ENCODE results near the gene WDR89.

WDR89 gene

DNA sequence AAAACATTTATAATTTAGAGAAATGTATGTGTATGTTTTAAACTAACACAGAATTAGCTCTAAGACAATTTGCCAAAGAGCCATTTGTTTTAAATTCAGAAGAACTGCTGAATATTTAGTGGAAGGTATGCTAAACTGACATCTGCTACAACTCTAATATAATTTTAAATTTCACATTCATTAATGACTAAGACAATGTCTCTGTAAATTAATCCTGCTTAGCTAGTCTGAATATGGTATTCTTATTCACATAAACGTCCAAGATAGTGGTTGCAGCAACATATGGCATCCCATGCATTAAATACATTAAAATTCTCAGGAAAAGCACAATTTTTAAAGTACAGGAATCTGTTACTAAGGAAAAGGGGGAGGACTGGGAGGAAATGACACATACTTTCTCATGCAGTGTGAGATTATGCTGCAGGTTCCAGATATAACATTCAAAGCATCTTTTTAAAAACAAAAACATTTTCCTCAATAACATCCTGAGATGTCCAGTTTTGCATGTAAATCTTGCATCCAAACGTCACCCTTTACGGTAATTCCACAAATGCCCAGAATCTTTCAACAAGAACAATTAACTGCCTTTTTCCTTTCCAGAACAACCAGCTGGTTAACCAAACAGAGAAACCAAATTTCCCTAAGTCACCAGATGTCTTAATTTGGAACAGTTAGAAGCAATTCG is 26.9 kb downstream of the WDR89 start:
- no peaks in the 10 kb centered on the region for H3F3A ChIP-seq (ENCODE audit: insufficient read depth)
- no peaks in the 10 kb centered on the region for H3K27me3 ChIP-seq (ENCODE audit: low read length)
- peaks cover 5% of the 10 kb centered on the region; the same call in 1 of the 2 replicates for H3K36me3 ChIP-seq (ENCODE audit: low read length)
- no peak overlapping the region for H3K4me2 ChIP-seq (ENCODE audit: low read depth, low read length, poor library complexity, severe bottlenecking)
- no peaks in the 10 kb centered on the region for H3K9me2 ChIP-seq (replicated peaks; ENCODE audit: insufficient read depth, low read length)
- no peak overlapping the region for H3K27ac ChIP-seq (ENCODE audit: low read depth, low read length)
- peaks cover 71% of the 10 kb centered on the region for H3K79me2 ChIP-seq (ENCODE audit: insufficient read depth, low read length)
- no peaks in the 10 kb centered on the region for H3K9me3 ChIP-seq (ENCODE audit: insufficient read depth, low read length)
- no peaks in the 10 kb centered on the region for H4K20me1 ChIP-seq (ENCODE audit: low read depth, low read length)
- H3K9ac ChIP-seq (ENCODE audit: low read length) = no peak overlapping the region
- no peak overlapping the region for H3K4me3 ChIP-seq (ENCODE audit: insufficient read depth, low read length, poor library complexity, severe bottlenecking)
- H2AFZ ChIP-seq (ENCODE audit: low read depth, low read length, severe bottlenecking) = no peak overlapping the region
- TF ChIP-seq, protein P1, sequence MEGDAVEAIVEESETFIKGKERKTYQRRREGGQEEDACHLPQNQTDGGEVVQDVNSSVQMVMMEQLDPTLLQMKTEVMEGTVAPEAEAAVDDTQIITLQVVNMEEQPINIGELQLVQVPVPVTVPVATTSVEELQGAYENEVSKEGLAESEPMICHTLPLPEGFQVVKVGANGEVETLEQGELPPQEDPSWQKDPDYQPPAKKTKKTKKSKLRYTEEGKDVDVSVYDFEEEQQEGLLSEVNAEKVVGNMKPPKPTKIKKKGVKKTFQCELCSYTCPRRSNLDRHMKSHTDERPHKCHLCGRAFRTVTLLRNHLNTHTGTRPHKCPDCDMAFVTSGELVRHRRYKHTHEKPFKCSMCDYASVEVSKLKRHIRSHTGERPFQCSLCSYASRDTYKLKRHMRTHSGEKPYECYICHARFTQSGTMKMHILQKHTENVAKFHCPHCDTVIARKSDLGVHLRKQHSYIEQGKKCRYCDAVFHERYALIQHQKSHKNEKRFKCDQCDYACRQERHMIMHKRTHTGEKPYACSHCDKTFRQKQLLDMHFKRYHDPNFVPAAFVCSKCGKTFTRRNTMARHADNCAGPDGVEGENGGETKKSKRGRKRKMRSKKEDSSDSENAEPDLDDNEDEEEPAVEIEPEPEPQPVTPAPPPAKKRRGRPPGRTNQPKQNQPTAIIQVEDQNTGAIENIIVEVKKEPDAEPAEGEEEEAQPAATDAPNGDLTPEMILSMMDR (IDR thresholded peaks at IDR 0.05; ENCODE audit: insufficient read depth, low read length, poor library complexity, severe bottlenecking) = no peak
- no peak for TF ChIP-seq EZH2phosphoT487 (conservative IDR thresholded peaks at IDR 0.05; ENCODE audit: low read length)

DNA sequence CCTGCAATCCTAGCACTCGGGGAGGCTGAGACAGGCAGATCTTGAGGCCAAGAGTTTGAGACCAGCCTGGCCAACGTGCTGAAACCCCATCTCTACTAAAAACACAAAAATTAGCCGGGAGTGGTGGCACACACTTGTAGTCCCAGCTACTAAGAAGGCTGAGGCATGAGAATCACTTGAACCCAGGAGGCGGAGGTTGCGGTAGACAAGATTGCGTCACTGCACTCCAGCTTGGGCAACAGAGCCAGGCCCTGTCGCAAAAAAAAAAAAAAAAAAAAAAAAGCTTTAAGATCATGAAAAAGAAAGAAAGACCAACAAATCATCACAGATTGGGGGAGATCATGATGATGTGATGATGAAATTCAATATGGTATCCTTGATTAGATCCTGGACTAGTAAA is 30.6 kb downstream of the WDR89 start:
- no peak for TF ChIP-seq EZH2phosphoT487 (conservative IDR thresholded peaks at IDR 0.05; ENCODE audit: low read length)
- TF ChIP-seq, protein P1 (IDR thresholded peaks at IDR 0.05; ENCODE audit: insufficient read depth, low read length, poor library complexity, severe bottlenecking) = no peak
- H3K36me3 ChIP-seq (ENCODE audit: low read length) = no peaks in the 10 kb centered on the region; the same call in 1 of the 2 replicates

DNA sequence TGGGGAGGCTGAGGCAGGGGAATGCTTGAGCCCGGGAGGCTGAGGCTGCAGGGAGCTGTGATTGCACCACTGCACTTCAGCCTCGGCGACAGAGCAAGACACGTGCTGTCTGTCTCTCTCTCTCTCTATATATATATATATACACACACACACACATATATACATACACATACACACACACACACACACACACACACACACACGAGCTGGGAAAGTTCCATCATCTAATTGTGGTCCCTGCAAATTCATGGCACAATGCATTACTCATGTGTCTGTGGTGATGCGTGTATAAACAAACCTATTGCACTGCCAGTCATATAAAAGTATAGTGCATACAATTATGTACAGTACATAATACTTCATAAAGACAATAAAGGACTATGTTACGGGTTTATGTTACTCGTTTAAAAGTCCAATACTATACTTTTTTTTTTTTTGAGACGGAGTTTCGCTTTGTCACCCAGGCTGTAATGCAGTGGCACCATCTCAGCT is 36.6 kb downstream of the WDR89 start:
- Histone ChIP-seq H4K20me1 (ENCODE audit: low read depth, low read length) (no peaks in the 10 kb centered on the region), H3K36me3 (ENCODE audit: low read length) (no peaks in the 10 kb centered on the region), H3K4me2 (ENCODE audit: low read depth, low read length, poor library complexity, severe bottlenecking) (no peak overlapping the region), H3K79me2 (ENCODE audit: insufficient read depth, low read length) (peaks cover 35% of the 10 kb centered on the region), H3K9me3 (ENCODE audit: insufficient read depth, low read length) (no peaks in the 10 kb centered on the region), H3F3A (ENCODE audit: insufficient read depth) (no peaks in the 10 kb centered on the region), H3K27ac (ENCODE audit: low read depth, low read length) (no peak overlapping the region), H2AFZ (ENCODE audit: low read depth, low read length, severe bottlenecking) (no peak overlapping the region), H3K9ac (ENCODE audit: low read length) (no peak overlapping the region), H3K9me2 (replicated peaks; ENCODE audit: insufficient read depth, low read length) (no peaks in the 10 kb centered on the region), H3K27me3 (ENCODE audit: low read length) (no peaks in the 10 kb centered on the region), H3K4me3 (ENCODE audit: insufficient read depth, low read length, poor library complexity, severe bottlenecking) (no peak overlapping the region)
- TF ChIP-seq EZH2phosphoT487 (conservative IDR thresholded peaks at IDR 0.05; ENCODE audit: low read length) = no peak
- TF ChIP-seq, protein P1 (IDR thresholded peaks at IDR 0.05; ENCODE audit: insufficient read depth, low read length, poor library complexity, severe bottlenecking) = no peak

More for the DNA sequence above, 30.6 kb downstream of the WDR89 start:
- H2AFZ ChIP-seq (ENCODE audit: low read depth, low read length, severe bottlenecking) = no peak overlapping the region
- no peaks in the 10 kb centered on the region for H3F3A ChIP-seq (ENCODE audit: insufficient read depth)
- no peaks in the 10 kb centered on the region for H4K20me1 ChIP-seq (ENCODE audit: low read depth, low read length)
- peaks cover 49% of the 10 kb centered on the region for H3K79me2 ChIP-seq (ENCODE audit: insufficient read depth, low read length)
- H3K4me2 ChIP-seq (ENCODE audit: low read depth, low read length, poor library complexity, severe bottlenecking) = no peak overlapping the region
- no peaks in the 10 kb centered on the region for H3K9me3 ChIP-seq (ENCODE audit: insufficient read depth, low read length)
- H3K27me3 ChIP-seq (ENCODE audit: low read length) = no peaks in the 10 kb centered on the region
- H3K27ac ChIP-seq (ENCODE audit: low read depth, low read length) = no peak overlapping the region
- no peak overlapping the region for H3K4me3 ChIP-seq (ENCODE audit: insufficient read depth, low read length, poor library complexity, severe bottlenecking)
- H3K9ac ChIP-seq (ENCODE audit: low read length) = no peak overlapping the region
- no peaks in the 10 kb centered on the region for H3K9me2 ChIP-seq (replicated peaks; ENCODE audit: insufficient read depth, low read length)
